Amygdala (tissue), 56 donors: ENCODE results near the gene PNMA8C.

Source experiments
- DNase-seq, 56 donors: peaks; one replicate each; lab custom pipeline; 2025; lab: John Stamatoyannopoulos, UW

The PNMA8C gene

DNA sequence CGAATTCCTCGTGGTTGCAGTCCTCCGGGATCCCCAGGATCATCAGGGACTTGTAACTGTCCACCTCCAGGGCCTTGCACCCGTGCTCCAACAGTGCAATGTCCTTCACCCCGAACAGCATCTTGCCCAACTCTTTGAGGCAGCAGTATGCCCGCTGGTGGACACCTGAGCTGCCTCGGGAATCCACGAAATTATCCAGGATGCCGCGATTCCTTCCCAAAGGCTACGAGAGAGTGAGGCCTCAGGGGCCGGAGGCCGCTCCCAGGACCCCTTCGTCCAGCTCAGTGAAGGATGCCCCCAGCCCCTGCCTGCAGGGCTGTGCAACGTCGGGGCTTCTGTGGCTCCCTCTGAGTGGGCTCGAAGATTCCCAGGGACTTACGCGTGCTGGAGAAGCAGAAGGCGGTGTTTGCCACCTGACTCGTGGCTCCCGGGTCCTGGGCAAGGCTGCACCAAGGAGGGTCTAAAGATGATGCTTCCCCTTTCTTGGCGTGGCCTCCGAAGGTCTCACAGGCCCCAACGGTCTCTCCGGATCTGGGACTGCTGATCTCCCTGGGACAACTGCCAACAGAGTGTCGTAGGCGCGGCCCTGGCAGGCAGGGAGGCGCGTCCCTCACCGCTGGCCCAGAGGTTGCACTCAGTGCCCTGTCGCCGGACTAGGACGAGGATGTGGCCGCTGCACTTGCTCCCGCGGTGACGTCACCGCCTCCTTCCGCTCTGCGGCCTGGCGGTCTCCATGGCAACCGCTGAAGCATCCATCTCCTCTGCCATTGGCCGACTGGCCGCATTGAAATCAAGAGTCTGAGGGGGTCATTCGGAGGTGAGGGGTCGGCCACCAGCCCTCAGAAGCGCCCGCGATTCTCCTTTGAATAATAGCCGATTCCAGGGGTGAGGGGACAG lies at the start of gene PNMA8C:
TSS of gene PNMA8C (minus strand) at position 698 of the 897 bp plus-strand sequence. CDS start at position 121, 577 bp downstream.
- peak in 55 of 56 donors; percentile 15 to 96 (median 74) for DNase-seq

DNA sequence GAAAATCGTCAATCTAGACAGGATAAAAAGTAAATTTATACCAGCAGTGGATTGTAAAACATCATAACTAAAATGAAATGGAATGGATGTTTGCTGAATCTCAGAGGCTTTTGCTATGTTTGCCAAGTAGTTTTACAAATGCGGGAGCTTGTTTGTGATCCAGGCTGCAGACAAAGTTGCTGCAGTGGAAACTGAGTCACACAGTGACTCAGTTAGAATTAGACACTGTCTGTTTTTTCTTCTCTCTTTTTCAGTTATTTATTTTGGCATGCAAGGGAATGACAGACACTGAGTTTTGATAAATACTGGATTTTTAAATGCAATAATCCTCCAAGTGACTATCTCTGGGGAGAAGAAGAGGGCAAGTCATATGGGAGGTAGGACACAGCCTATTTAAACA lies 47.2 kb upstream of the PNMA8C start:
- no peak for DNase-seq

DNA sequence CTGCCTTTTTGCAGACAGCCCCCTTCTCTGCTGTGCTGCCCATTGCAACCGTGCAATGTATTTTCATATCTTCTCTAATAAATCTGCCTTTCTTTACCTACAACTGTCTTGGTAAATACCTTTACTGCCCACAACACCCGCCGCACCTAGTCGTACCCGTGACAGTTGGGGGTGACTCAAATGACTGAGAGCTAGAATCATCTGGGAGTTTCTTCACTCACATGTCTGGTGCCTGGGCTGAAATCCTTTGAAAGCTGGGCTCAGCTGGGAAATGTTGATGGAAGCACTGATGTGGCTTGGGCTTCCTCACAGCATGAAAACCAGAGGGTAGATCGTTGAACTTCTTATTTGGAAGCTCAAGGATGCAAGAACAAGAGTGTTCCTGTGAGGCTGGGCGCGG lies 45.5 kb upstream of the PNMA8C start:
- DNase-seq = no peak

DNA sequence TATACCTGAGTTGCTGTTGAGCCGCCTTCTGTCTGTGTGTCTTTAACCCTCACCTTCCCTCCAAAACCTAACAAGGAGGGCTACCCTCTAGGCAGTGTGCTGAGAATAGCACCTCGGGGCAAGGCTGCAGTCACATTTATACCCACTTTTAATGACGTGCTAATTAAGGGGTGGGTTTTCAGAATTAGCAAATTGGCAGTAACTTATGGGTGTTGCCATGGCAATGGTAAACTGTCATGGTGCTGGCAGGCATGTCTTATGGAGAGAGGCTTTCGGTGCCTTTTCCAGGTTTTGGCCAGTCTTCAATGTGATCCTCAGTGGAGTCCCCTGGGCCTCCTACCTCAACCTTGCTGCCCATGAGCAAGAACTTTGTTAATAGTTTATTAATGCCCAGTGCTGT lies 43.9 kb upstream of the PNMA8C start:
- DNase-seq = no peak

DNA sequence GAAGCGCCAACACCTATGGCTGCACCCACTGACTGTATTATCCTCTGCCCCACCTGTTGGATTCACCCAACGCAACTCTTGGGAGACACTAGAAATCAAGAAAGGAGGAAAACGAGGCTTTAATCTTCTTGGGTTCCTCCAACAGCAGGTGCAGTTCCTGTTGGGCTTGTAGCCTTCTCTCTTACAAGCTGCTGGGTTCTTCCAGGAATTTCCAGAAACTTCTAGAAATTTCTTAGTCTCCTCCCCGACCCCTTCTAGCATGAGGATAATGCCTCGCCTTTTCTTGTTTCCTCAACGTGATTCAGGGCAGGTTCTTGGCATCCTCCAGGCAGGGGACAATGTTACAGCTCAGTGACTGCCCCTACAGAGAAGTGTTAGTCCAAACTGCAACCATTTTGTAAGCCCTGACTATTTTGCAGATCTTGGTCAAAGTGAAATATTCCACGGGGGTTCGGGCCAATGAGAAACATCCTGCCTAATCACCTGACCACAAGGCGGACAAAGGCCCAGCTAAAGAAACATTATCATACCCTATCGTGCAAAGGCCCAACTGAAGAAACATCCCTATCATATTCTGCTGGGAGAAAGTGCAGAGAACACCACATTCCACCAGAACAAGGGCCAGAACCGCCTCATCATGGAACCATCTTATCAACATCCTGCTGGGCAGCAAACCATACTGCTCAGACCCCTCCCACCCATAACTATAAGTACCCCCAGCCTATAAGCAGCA lies 43.2 kb upstream of the PNMA8C start:
- no peak for DNase-seq

DNA sequence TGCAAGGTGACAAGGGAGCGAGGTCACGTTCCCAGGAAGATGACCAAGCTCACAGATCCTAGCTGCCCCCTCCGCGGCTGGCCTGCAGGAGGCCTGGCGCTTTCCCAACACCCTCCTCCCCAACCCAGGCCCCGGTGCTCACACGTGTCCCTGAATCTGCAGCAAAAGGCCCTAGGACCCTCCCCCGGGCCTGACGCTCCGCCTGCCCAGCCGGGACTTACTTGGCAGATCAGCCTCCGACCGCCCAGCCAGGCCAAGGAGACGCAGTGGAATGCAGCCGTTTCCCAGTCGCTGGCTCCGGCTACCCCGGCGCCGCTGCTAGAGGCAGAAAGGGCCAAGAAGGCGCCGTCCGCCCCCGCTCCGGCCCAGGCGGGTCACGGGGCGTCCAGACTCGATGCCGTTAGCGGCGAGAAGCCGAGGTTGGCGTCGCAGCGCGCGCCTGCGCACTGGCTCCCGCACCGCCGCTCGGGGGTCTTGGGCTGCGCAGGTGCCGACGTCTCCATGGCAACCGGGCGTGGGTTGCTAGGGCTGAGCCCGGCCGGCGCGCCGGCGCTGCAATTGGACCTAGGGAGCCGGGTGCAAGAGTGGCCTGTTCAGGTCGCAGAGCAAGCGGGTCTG lies 42.5 kb upstream of the PNMA8C start, which contains the start of gene PNMA8A:
TSS of gene PNMA8A (minus strand) at position 448 of the 618 bp plus-strand sequence. CDS start 528 bp downstream, outside the sequence.
- peak in 52 of 56 donors; percentile 33 to 88 (median 72) for DNase-seq

DNA sequence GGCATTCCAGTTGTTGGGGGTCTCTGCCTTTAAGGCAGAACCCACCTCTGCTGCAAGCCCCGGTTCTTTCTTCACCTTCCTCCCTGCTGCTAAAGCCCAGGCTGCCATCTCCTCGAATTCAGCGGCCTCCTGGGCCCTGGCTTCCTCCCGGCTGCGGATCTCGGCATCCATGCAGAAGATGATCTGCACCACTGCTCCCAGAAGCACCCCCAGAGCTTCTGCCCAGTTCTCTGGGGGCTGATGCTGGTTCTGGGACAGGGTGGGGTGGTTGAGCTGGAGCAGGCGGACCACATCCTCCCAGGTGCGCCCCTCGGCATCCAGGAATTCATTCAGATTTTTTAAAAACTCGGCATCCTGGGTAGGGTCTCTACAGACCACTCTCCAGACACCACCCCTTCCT lies 41.6 kb upstream of the PNMA8C start:
- no peak for DNase-seq

DNA sequence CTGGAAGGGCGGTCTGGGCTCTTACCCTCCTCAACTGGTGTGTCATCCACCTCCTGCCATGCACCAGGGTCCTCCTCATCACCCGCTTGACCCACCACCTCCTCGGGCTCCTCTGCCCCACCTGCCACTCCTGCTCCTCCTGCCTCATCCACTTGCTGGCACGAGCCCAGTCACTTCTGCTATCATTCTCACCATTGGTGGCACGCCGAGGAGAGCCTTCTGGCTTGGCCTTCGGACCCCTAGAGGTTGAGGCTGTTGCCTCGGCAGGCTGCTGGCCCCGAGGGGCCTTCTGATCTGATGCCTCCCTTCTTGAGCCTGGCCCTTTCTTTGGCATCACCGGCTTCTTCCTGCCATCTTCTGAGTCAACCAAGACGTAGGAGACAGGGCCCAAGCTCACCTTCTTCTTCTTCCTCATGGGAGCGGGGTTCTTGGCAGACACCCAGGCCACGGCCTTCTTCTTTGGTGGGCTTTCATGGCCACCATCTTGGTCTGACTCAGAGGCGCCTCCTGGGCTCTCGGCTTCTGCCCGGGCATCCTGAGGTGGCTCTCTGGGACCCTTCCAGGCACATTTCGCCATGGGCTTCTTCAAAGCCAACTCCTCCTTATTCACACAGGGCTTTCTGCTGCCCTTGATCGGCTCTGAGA lies 40.9 kb upstream of the PNMA8C start:
- DNase-seq = no peak

DNA sequence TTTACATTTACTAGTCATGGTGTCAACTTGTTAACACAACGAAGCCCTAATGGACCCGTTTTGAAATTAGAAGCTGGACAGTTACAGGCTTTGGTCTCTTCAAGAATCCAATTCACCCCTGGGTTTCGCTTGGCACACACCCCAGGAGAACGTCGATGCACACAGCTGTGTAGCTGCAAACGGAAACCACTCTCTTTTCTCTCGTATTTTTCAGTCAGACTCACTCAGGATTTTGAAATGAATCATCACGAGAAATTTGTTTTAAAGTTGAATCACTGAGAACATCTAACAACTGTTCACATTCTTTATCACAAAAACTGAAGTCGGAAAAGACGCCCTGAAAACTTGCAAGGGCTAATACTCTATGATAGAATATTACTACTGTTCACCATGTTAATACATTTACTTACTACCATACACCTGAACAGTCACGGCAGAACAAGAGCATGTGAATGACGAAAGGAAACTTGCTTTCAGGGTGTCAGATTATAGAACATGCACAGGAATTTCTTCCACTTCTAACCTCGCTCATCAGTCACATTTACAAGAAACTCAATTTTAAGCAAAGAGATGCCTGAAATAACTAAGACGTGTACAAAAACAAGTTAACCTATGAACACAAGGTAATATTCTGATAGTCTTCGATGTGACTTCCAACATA lies 37.9 kb upstream of the PNMA8C start:
- DNase-seq = no peak

DNA sequence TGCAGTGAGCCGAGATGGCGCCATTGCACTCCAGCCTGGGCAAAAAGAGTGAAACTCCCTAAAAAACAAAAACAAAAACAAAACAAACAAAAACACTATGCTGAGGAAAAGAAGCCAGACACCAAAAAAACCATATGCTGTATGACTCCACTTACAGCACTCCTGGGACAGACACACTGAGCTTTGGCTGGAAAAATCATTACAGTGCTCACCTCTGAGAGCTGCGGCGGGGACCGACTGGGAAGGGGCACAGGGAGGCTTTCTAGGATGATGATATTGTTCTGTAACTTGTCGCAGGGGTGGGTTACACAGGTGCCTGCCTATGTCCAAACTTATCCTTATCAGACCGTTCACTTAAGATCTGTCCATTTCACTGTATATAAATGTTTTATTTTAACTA lies 34.8 kb upstream of the PNMA8C start:
- no peak for DNase-seq

DNA sequence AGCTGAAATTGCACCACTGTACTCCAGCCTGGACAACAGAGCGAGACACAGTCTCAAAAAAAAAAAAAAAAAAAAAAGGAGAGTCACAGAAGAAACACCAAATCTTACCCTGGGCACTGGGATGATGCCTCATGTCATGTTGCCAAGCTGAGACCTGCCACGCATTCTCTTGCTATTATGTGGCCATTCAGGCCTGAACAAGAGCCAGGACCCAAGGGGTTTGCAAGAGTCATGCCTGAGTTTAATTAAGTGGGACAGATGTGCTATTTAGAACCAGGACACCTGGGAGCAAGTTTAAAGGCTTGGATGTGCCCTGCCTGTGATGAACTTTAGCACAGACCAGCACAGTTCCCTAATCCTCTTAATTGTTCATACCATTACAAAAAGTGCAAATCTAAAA lies 32.8 kb upstream of the PNMA8C start:
- no peak for DNase-seq

DNA sequence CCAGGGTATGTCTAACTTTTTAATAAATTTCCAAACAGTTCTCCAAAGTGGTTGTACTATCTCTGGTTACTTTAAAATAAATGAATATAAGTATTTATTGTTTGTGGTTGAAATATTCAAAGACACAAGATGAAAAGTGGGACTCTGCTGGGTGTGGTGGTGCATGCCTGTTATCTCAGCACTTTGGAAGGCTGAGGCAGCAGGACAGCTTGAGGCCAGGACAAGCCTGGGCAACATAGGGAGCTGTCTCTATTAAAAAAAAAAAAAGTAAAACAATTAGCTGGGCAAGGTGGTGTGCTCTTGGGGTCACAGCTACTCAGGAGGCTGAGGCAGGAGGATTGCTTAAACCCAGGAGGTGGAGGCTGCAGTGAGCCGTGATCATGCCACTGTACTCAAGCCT lies 32.2 kb upstream of the PNMA8C start:
- no peak for DNase-seq

DNA sequence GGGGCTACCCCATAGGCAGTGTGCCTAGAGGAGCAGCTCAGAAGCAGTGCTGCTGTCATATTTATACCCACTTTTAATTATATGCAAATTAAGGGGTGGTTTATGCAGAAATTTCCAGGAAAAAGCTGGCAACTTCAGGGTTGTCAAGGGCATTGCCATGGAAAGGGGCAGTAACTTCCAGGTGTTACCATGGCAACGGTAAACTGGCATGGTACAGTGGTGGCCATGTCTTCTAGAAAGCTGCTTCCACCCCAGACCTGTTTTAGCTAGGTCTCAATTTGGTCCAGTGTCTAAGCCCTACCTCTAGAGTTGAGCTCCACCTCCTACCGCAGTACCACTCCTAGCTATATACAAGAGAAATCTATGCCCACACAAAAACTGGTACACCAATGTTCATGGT lies 31.3 kb upstream of the PNMA8C start:
- DNase-seq = no peak

DNA sequence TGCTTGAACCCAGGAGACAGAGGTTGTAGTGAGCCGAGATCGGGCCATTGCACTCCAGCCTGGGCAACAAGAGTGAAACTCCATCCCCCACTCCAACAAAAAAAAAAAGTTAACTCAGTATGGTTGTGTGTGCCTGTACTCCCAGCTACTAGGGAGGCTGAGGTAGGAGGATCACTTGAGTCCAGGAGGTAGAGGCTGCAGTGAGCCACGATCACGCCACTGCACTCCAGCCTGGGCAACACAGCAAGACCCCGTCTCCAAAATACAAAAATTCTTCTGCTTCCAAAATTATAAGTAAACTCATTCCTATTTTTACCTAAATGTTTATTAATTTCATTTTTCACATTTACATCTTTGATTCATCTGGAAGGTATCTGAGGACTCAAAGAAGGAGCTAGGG lies 28.2 kb upstream of the PNMA8C start:
- no peak for DNase-seq

DNA sequence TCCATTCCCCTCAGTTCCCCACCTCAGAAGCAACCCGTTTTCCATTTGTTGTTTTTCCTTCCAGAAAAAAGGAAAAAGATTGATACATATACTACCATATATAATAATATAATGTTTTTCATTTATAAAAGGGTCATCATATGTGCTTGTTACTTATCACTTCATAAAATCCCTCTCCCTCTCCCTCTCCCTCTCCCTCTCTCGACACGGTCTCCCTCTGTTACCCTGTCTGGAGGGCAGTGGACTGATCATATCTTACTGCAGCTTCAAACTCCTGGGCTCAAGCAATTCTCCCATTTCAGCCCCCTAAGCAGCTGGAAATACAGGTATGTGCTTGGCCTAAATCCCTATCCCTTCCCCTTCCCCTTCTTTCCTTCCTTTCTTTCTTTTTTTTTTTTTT lies 25.5 kb upstream of the PNMA8C start:
- DNase-seq = no peak

DNA sequence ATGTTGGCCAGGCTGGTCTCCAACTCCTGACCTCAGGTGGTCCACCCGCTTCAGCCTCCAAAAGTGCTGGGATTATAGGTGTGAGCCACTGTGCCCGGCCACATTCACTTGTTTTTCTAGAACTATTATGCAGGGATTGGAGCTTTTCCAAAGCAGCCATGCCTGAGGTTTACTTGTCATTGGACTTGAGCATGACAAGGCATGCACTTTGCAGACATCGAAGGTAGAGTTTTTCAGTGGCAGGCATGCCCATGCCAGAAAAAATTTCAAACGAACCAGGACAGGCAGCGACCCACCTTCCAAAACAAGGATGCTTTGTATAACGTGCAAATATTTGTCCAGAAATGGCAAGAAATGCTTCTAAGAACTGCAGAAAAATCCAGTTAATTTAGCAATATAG lies 24.9 kb upstream of the PNMA8C start:
- DNase-seq = no peak

DNA sequence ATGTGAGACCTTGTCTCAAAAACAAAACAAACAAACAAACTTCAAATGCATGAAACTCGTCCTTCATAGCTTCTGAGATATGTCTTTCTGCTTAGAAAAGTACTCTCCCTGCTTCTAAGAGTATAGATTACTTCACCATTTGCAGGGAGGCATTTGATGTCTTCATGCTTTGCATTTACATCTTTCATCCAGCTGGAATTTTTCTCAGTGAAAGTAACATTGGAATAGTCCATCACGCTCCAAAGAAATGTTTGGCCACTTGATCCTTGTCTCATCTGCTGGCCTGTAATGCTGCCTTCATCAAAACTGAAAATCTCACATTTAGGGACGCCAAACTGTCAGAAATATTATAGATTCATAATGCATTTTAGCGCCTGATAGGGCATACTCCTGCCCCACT lies 23.4 kb upstream of the PNMA8C start:
- DNase-seq = no peak

DNA sequence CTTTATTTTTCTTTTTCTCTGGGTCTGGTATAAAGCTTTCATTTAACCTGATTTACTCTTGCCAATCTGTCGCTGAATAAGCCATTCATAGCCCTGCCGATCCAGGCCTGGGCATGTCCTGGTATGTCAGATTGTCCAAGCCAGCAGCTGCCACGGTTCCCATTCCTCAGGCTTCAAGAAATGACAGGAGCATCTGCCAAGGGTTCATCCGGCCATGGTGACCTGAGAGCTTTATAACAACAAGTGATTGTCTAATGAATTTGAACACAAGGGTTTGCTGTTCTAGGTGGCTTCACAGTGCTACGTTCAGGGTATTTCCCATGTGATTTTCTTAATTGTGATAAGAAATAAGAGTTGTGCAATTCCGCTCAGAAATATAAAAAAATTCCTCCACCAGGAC lies 22.6 kb upstream of the PNMA8C start:
- peak in 10 of 56 donors; percentile 4 to 40 (median 16) for DNase-seq

DNA sequence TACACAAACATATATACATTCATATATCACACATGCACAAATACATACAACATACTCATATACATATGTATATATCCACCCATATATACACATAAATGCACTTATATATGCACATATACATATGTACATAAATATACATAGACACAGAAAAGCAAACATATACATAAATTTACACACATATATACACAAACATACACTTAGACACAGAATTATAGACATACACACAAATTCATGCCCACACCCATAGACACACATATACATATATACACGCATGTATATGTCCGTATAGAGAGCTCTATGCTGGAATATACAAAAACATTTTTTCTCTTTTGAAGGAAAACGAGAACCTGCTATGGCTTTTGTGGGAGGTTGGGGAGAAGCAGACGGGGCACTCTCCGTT lies 22.0 kb upstream of the PNMA8C start:
- DNase-seq = no peak

DNA sequence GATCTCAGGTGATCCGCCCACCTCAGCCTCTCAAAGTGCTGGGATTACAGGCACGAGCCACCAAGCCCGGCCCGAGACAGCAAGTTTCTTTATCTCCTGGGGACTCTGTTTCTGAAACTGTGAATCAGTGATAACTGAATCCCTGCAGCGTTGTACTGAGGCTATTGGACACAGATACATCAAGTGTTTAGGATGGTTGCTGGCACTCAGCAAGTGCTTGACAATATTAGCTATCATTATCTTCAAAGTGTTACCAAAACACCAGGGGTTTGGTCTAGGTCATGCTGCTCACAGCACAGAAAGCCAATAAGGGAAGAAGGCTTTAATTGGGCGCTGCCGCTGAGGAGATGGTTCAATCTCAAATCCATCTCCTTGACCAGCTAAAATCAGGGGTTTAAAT lies 20.5 kb upstream of the PNMA8C start:
- DNase-seq = no peak
